H9 (cell line): ENCODE results near the gene PLEKHN1. TPM values are rescaled to one million over a fixed set of nuclear protein-coding genes. Genes with fewer than 3 reads are reported as not detected.

ENCODE experiments used
- DNase-seq: peaks from one replicate; pipeline ENCODE4 v3.0.0-alpha.2; 2017
- H2AFZ ChIP-seq: one replicate; pipeline ENCODE4 v1.6.1; 2013; ENCODE audit warnings: mild to moderate bottlenecking, low read length, control low read depth, moderate library complexity
- H2AK5ac ChIP-seq: 2 replicates; pipeline ENCODE4 v1.6.1; 2013; ENCODE audit warnings: low read length, control low read depth, mixed read lengths; ENCODE audit not compliant: insufficient read length
- H2BK120ac ChIP-seq: one replicate; pipeline ENCODE4 v1.6.1; 2013; ENCODE audit warnings: low read depth, mild to moderate bottlenecking, low read length, control low read depth, inconsistent platforms; ENCODE audit not compliant: poor library complexity, severe bottlenecking
- H2BK12ac ChIP-seq: 2 replicates; pipeline ENCODE4 v1.6.1; 2013; ENCODE audit warnings: low read length, control low read depth, mixed read lengths, low read depth; ENCODE audit not compliant: insufficient read length
- H2BK15ac ChIP-seq: 2 replicates; pipeline ENCODE4 v1.6.1; 2013; ENCODE audit warnings: low read depth, low read length, control low read depth
- H2BK20ac ChIP-seq: one replicate; pipeline ENCODE4 v1.6.1; 2013; ENCODE audit warnings: low read depth, mild to moderate bottlenecking, low read length, control low read depth, inconsistent platforms; ENCODE audit not compliant: poor library complexity, severe bottlenecking
- H2BK5ac ChIP-seq: 2 replicates; pipeline ENCODE4 v1.6.1; 2013; ENCODE audit warnings: low read length, control low read depth, mixed read lengths; ENCODE audit not compliant: insufficient read length
- H3K14ac ChIP-seq: 2 replicates; pipeline ENCODE4 v1.6.1; 2013; ENCODE audit warnings: low read length, control low read depth; ENCODE audit not compliant: insufficient read depth
- H3K18ac ChIP-seq: 2 replicates; pipeline ENCODE4 v1.6.1; 2013; ENCODE audit warnings: low read depth, mild to moderate bottlenecking, mixed read lengths, low read length, control low read depth; ENCODE audit not compliant: insufficient read length
- H3K23ac ChIP-seq: 2 replicates; pipeline ENCODE4 v1.6.1; 2013; ENCODE audit warnings: low read length, control low read depth, mixed read lengths, low read depth; ENCODE audit not compliant: insufficient read length
- H3K23me2 ChIP-seq: 2 replicates; pipeline ENCODE4 v1.6.1; 2013; ENCODE audit warnings: low read depth, mild to moderate bottlenecking, mixed read lengths, low read length, control low read depth; ENCODE audit not compliant: insufficient read length, poor library complexity, severe bottlenecking
- H3K27ac ChIP-seq: 2 replicates; pipeline ENCODE4 v1.5.1; 2013; ENCODE audit warnings: low read length, control low read depth, mixed read lengths, low read depth; ENCODE audit not compliant: insufficient read length
- H3K27me3 ChIP-seq: 2 replicates; pipeline ENCODE4 v1.6.1; 2013; ENCODE audit warnings: low read length, control low read depth, inconsistent platforms; ENCODE audit not compliant: insufficient read depth
- H3K4ac ChIP-seq: 2 replicates; pipeline ENCODE4 v1.6.1; 2013; ENCODE audit warnings: low read depth, mild to moderate bottlenecking, control low read depth, inconsistent platforms, low read length, moderate library complexity
- H3K4me1 ChIP-seq: 2 replicates; pipeline ENCODE4 v1.6.1; 2013; ENCODE audit warnings: low read length, control low read depth, inconsistent platforms; ENCODE audit not compliant: insufficient read depth
- H3K4me2 ChIP-seq: 2 replicates; pipeline ENCODE4 v1.6.1; 2013; ENCODE audit warnings: low read length, control low read depth, mixed read lengths; ENCODE audit not compliant: insufficient read length, insufficient read depth
- H3K56ac ChIP-seq: 2 replicates; pipeline ENCODE4 v1.6.1; 2013; ENCODE audit warnings: low read depth, mild to moderate bottlenecking, mixed read lengths, low read length, control low read depth; ENCODE audit not compliant: insufficient read length
- H3K79me1 ChIP-seq: 2 replicates; pipeline ENCODE4 v1.6.1; 2013; ENCODE audit warnings: low read depth, mild to moderate bottlenecking, moderate library complexity, low read length, control low read depth, inconsistent platforms; ENCODE audit not compliant: insufficient read depth, poor library complexity, severe bottlenecking
- H3K79me2 ChIP-seq: 2 replicates; pipeline ENCODE4 v1.6.1; 2013; ENCODE audit warnings: low read length, control low read depth, inconsistent platforms; ENCODE audit not compliant: insufficient read depth
- H3K9ac ChIP-seq: 2 replicates; pipeline ENCODE4 v1.6.1; 2013; ENCODE audit warnings: low read length, control low read depth, mixed read lengths; ENCODE audit not compliant: insufficient read length; ENCODE audit errors: extremely low read depth
- H3K9me3 ChIP-seq: one replicate; pipeline ENCODE4 v1.6.1; 2013; ENCODE audit warnings: low read depth, low read length, inconsistent platforms; ENCODE audit not compliant: control insufficient read depth
- H3T11ph ChIP-seq: one replicate; pipeline ENCODE4 v1.6.1; 2013; ENCODE audit warnings: mild to moderate bottlenecking, low read length, control low read depth, inconsistent platforms
- H4K20me1 ChIP-seq: one replicate; pipeline ENCODE4 v1.6.1; 2013; ENCODE audit not compliant: control insufficient read depth, insufficient read length, insufficient read depth
- H4K5ac ChIP-seq: 2 replicates; pipeline ENCODE4 v1.6.1; 2013; ENCODE audit warnings: low read depth, mild to moderate bottlenecking, mixed read lengths, low read length, control low read depth; ENCODE audit not compliant: insufficient read length
- H4K8ac ChIP-seq: replicated peaks from 2 replicates; pipeline ENCODE4 v1.6.1; 2013; ENCODE audit warnings: low read length, control low read depth, mixed read lengths, low read depth; ENCODE audit not compliant: insufficient read length
- H4K91ac ChIP-seq: 2 replicates; pipeline ENCODE4 v1.6.1; 2013; ENCODE audit warnings: low read depth, mild to moderate bottlenecking, moderate library complexity, mixed read lengths, low read length, control low read depth; ENCODE audit not compliant: insufficient read length
- H3K27ac Mint-ChIP-seq, 3 experiments: 2 replicates in 2 of 3; 3 replicates in 1 of 3; pipeline ENCODE4 v1.8.0; 2020 to 2021; ENCODE audit warnings: mixed read lengths in 3 of 3, mild to moderate bottlenecking in 1 of 3, moderate library complexity in 1 of 3
- H3K27me3 Mint-ChIP-seq: 2 replicates; pipeline ENCODE4 v1.8.0; 2021; ENCODE audit warnings: low read depth, mild to moderate bottlenecking, moderate library complexity, mixed read lengths
- H3K36me3 Mint-ChIP-seq, 3 experiments: 2 replicates in 2 of 3; 3 replicates in 1 of 3; pipeline ENCODE4 v1.8.0; 2020 to 2021; ENCODE audit warnings: low read depth in 3 of 3, mixed read lengths in 3 of 3; ENCODE audit not compliant: insufficient read depth in 1 of 3
- H3K4me1 Mint-ChIP-seq, 2 experiments: 2 replicates each; pipeline ENCODE4 v1.8.0; 2020; ENCODE audit warnings: mixed read lengths in 2 of 2
- H3K4me3 Mint-ChIP-seq, 2 experiments: 2 replicates in 1 of 2; 3 replicates in 1 of 2; pipeline ENCODE4 v1.8.0; 2020 to 2021; ENCODE audit warnings: mild to moderate bottlenecking in 2 of 2, mixed read lengths in 2 of 2, moderate library complexity in 1 of 2
- H3K9me3 Mint-ChIP-seq, 2 experiments: 2 replicates in 1 of 2; 3 replicates in 1 of 2; pipeline ENCODE4 v1.8.0; 2020; ENCODE audit warnings: mild to moderate bottlenecking in 2 of 2, mixed read lengths in 2 of 2, moderate library complexity in 1 of 2
- WGBS: extraction: QIAGEN DNeasy Blood & Tissue Kit; methylation state at CpG from one replicate; pipeline ENCODE4 v1.1.7; 2013; ENCODE audit warnings: missing lambda C conversion rate, low lambda C conversion rate, mixed read lengths; ENCODE audit not compliant: insufficient read length; ENCODE audit errors: extremely low coverage; 5-methylcytosine and 5-hydroxymethylcytosine counted together
- total RNA-seq: library from RNA; stranded (reverse); gene quantifications from 2 replicates; pipeline ENCODE4 v1.2.1, GENCODE V29; 2021
- TF ChIP-seq, protein P1 (sequence below): fragments of 200-600 bp; sonication (generic); conservative IDR thresholded peaks from 3 replicates; pipeline ENCODE4 v1.8.0; 2021; ENCODE audit warnings: antibody characterized with exemption, mild to moderate bottlenecking

The PLEKHN1 gene
- total RNA-seq, 1 experiment from 2014 or later, result 3.0 TPM

DNA sequence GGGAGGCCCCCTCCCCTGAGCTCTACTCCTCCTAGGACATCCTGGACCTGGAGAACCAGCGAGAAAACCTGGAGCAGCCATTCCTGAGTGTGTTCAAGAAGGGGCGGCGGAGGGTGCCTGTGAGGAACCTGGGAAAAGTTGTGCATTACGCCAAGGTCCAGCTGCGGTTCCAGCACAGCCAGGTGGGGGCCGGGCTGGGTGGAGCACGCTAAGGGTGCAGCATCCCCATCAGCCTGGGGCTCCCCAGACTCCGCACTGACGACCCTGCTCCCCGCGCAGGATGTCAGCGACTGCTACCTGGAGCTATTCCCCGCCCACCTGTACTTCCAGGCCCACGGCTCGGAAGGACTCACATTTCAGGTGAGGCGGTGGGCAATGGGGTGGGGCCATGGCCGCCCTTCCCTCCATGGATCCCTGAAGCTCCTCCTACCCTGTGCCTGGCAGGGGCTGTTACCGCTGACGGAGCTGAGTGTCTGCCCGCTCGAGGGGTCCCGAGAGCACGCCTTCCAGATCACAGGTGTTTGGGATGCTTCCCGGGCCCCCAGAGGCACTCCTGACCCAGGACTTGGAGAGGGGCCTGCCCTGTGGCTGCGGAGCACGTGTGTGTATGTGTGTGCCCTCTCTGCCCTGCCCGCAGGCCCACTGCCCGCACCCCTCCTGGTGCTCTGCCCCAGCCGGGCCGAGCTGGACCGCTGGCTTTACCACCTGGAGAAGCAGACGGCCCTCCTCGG is 4.1 kb downstream of the PLEKHN1 start:
- Histone ChIP-seq H2BK15ac (no peak overlapping the region), H2AFZ (no peak overlapping the region), H3K23ac (no peak overlapping the region), H3T11ph (no peak overlapping the region), H3K79me1 (no peaks in the 10 kb centered on the region), H2BK5ac (no peak overlapping the region), H3K4me2 (no peak overlapping the region), H4K8ac (no peak overlapping the region), H3K27ac (no peak overlapping the region), H4K91ac (no peak overlapping the region), H4K20me1 (no peaks in the 10 kb centered on the region), H2BK20ac (no peak overlapping the region), H2AK5ac (no peak overlapping the region), H3K18ac (no peak overlapping the region), H3K56ac (no peak overlapping the region), H3K4ac (no peak overlapping the region), H3K9ac (no peak overlapping the region), H2BK12ac (no peak overlapping the region), H3K4me1 (no peaks in the 10 kb centered on the region), H2BK120ac (no peak overlapping the region), H4K5ac (no peak overlapping the region), H3K23me2 (peaks cover 9% of the 10 kb centered on the region), H3K79me2 (no peaks in the 10 kb centered on the region), H3K9me3 (no peaks in the 10 kb centered on the region), H3K14ac (no peak overlapping the region; the same call in 1 of the 2 replicates), H3K27me3 (peaks cover 11% of the 10 kb centered on the region; the same call in 1 of the 2 replicates)
- H3K36me3 Mint-ChIP-seq, result peaks cover 0 to 3% (median 3%) of the 10 kb centered on the region in 3 experiments; a peak in 2 of 7 replicates
- TF ChIP-seq, protein P1, sequence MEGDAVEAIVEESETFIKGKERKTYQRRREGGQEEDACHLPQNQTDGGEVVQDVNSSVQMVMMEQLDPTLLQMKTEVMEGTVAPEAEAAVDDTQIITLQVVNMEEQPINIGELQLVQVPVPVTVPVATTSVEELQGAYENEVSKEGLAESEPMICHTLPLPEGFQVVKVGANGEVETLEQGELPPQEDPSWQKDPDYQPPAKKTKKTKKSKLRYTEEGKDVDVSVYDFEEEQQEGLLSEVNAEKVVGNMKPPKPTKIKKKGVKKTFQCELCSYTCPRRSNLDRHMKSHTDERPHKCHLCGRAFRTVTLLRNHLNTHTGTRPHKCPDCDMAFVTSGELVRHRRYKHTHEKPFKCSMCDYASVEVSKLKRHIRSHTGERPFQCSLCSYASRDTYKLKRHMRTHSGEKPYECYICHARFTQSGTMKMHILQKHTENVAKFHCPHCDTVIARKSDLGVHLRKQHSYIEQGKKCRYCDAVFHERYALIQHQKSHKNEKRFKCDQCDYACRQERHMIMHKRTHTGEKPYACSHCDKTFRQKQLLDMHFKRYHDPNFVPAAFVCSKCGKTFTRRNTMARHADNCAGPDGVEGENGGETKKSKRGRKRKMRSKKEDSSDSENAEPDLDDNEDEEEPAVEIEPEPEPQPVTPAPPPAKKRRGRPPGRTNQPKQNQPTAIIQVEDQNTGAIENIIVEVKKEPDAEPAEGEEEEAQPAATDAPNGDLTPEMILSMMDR, result no peak
- peaks cover 61% of the 10 kb centered on the region for H3K27me3 Mint-ChIP-seq
- H3K4me1 Mint-ChIP-seq, result peaks cover 0 to 3% of the 10 kb centered on the region in 2 experiments; a peak in 2 of 4 replicates
- peaks cover 3 to 4% of the 10 kb centered on the region in 2 experiments; a peak in 3 of 5 replicates for H3K9me3 Mint-ChIP-seq
- H3K27ac Mint-ChIP-seq, result no peak overlapping the region
- no CpG with 5 or more reads among the region's 33 CpGs for WGBS
- no peak overlapping the region for H3K4me3 Mint-ChIP-seq
- DNase-seq, result peak; percentile 74
